B cell (primary cell): ENCODE measurements around the gene TP53TG3D. TPM values are rescaled to one million over a fixed set of nuclear protein-coding genes. Genes with fewer than 3 reads are reported as not detected.
"Not testable (repeated sequence)": the region's sequence is repeated elsewhere in the genome, so short reads cannot be mapped to it uniquely, and the experiment has no call there.

Experiments
- ATAC-seq: fragments of 200-7000 bp; cut with Tn5 transposase; one replicate; pipeline ENCODE4 v1.10.0; 2021; ENCODE audit warnings: low read depth, mild to moderate bottlenecking, moderate number of reproducible peaks, moderate library complexity
- CTCF ChIA-PET: fragments of 350-600 bp; sonication (Branson Sonifier 250); formaldehyde crosslinking; loops from one replicate; lab custom pipeline; 2021; ENCODE audit warnings: antibody characterized with exemption, inconsistent platforms; lab: Charles Lee
- POLR2A ChIA-PET: fragments of 350-600 bp; sonication (Branson Sonifier 250); formaldehyde crosslinking; loops from one replicate; lab custom pipeline; 2021; ENCODE audit warnings: antibody characterized with exemption; lab: Charles Lee
- DNase-seq: peaks from one replicate; pipeline ENCODE4 v3.0.0; 2013
- H2AFZ ChIP-seq: 2 replicates; pipeline ENCODE4 v1.6.1; 2012; ENCODE audit warnings: mild to moderate bottlenecking, low read depth, low read length; ENCODE audit not compliant: insufficient read depth, poor library complexity, severe bottlenecking
- H3K27ac ChIP-seq, 2 donors: 1 replicate in 1 of 2; 2 replicates in 1 of 2; pipeline ENCODE4 v1.5.1; 2012 to 2013; ENCODE audit warnings: low read length in 2 of 2, mild to moderate bottlenecking in 2 of 2, moderate library complexity in 1 of 2
- H3K27me3 ChIP-seq, 4 experiments: fragments of 200-600 bp in 1 of 4; sonication (generic) in 1 of 4; replicated peaks in 1 of 4; 1 replicate in 2 of 4; 2 replicates in 2 of 4; pipeline versions ENCODE4 v1.6.1 to v1.7.0; 2013 to 2016; ENCODE audit warnings: low read length in 3 of 4, mild to moderate bottlenecking in 2 of 4, mixed read lengths in 1 of 4, moderate library complexity in 1 of 4; ENCODE audit not compliant: insufficient read depth in 4 of 4, control insufficient read depth in 3 of 4; ENCODE audit errors: control extremely low read depth in 1 of 4
- H3K36me3 ChIP-seq, 2 experiments: replicated peaks in 1 of 2; 1 replicate in 1 of 2; 2 replicates in 1 of 2; pipeline versions ENCODE4 v1.6.1 to v1.7.1; 2013; ENCODE audit warnings: low read length in 1 of 2; ENCODE audit not compliant: insufficient read depth in 2 of 2, control insufficient read depth in 1 of 2; ENCODE audit errors: control extremely low read depth in 1 of 2, extremely low read depth in 1 of 2
- H3K4me1 ChIP-seq, 2 donors: fragments of 200-600 bp in 1 of 2; sonication (generic) in 1 of 2; 1 replicate in 1 of 2; 2 replicates in 1 of 2; pipeline versions ENCODE4 v1.5.1 to v1.6.1; 2013 to 2017; ENCODE audit warnings: low read length in 2 of 2; ENCODE audit not compliant: control insufficient read depth in 2 of 2, insufficient read depth in 2 of 2
- H3K4me2 ChIP-seq: replicated peaks from 2 replicates; pipeline ENCODE3; 2012; ENCODE audit warnings: mild to moderate bottlenecking, low read depth, low read length; ENCODE audit not compliant: poor library complexity, severe bottlenecking
- H3K4me3 ChIP-seq, 5 experiments: fragments of 200-600 bp in 1 of 5; sonication (generic) in 1 of 5; 1 replicate in 3 of 5; 2 replicates in 2 of 5; pipeline versions ENCODE4 v1.5.1 to v1.7.0; 2011 to 2016; ENCODE audit warnings: low read length in 4 of 5, mild to moderate bottlenecking in 4 of 5, low read depth in 2 of 5, control low read depth in 1 of 5, moderate library complexity in 1 of 5; ENCODE audit not compliant: insufficient read depth in 1 of 5; ENCODE audit errors: control extremely low read depth in 1 of 5, extremely low read depth in 1 of 5
- H3K79me2 ChIP-seq: fragments of 200-600 bp; sonication (generic); one replicate; pipeline ENCODE4 v1.6.0; 2016; ENCODE audit warnings: low read length; ENCODE audit not compliant: control insufficient read depth, insufficient read depth
- H3K9ac ChIP-seq: fragments of 200-600 bp; sonication (generic); 2 replicates; pipeline ENCODE4 v1.6.1; 2017; ENCODE audit warnings: mild to moderate bottlenecking, low read length, moderate library complexity
- H3K9me3 ChIP-seq, 3 donors: one replicate each; pipeline versions ENCODE4 v1.6.1 to v1.7.1; 2013; ENCODE audit warnings: low read length in 2 of 3; ENCODE audit not compliant: control insufficient read depth in 2 of 3, insufficient read depth in 1 of 3; ENCODE audit errors: control extremely low read depth in 1 of 3
- H4K20me1 ChIP-seq: 2 replicates; pipeline ENCODE4 v1.6.0; 2012; ENCODE audit warnings: mild to moderate bottlenecking, low read length; ENCODE audit not compliant: insufficient read depth, control insufficient read depth, poor library complexity, severe bottlenecking
- H3K27ac Mint-ChIP-seq: one replicate; pipeline ENCODE4 v1.8.0; 2021; ENCODE audit warnings: mixed read lengths
- H3K27me3 Mint-ChIP-seq: one replicate; pipeline ENCODE4 v1.8.0; 2021; ENCODE audit warnings: mixed read lengths
- H3K4me1 Mint-ChIP-seq: one replicate; pipeline ENCODE4 v1.8.0; 2021; ENCODE audit warnings: mixed read lengths
- H3K4me3 Mint-ChIP-seq: one replicate; pipeline ENCODE4 v1.8.0; 2021; ENCODE audit warnings: mixed read lengths
- H3K9me3 Mint-ChIP-seq: one replicate; pipeline ENCODE4 v1.8.0; 2022; ENCODE audit warnings: mixed read lengths; ENCODE audit not compliant: insufficient read depth
- WGBS: methylation state at CpG from one replicate; pipeline ENCODE4 v1.1.5; 2013; ENCODE audit warnings: missing lambda C conversion rate; ENCODE audit not compliant: insufficient coverage; 5-methylcytosine and 5-hydroxymethylcytosine counted together
- intact Hi-C: fragments of 100-400 bp; cut with micrococcal nuclease; formaldehyde crosslinking; loops from one replicate; pipeline ENCODE4 v1.10.0; 2022
- polyA plus RNA-seq: library from polyadenylated mRNA; depleted of rRNA; stranded (reverse); fragments of >200 nt; gene quantifications from 2 replicates; pipeline ENCODE4 v1.2.3, GENCODE V29; 2012
- total RNA-seq, 2 donors: library from RNA; stranded (reverse); fragments of 120-200 nt in 1 of 2; gene quantifications; 1 replicate in 1 of 2; 2 replicates in 1 of 2; pipeline versions ENCODE4 v1.2.3 to v1.2.4, GENCODE V29; 2013 to 2022

Gene TP53TG3D
- total and polyA plus RNA-seq, 2 donors (not counting 1 experiment from before 2014, with no cell fraction given) = 0.28 TPM; not detected in 1

GRCh38 chr16:32281910-32282309 lies 28.8 kb downstream of the TP53TG3D start:
- H3K27me3 Mint-ChIP-seq, H3K27ac ChIP-seq, H3K4me1 Mint-ChIP-seq, H4K20me1 ChIP-seq, H3K4me3 ChIP-seq, H3K79me2 ChIP-seq, CTCF ChIA-PET, H3K4me1 ChIP-seq, POLR2A ChIA-PET, DNase-seq, H3K9me3 Mint-ChIP-seq, H3K27me3 ChIP-seq, H3K27ac Mint-ChIP-seq, H3K9ac ChIP-seq, ATAC-seq, H2AFZ ChIP-seq, H3K4me2 ChIP-seq, H3K4me3 Mint-ChIP-seq, H3K9me3 ChIP-seq, intact Hi-C loops, H3K36me3 ChIP-seq: not testable (repeated sequence)
- no CpG with 5 or more reads among the region's 1 CpG for WGBS

GRCh38 chr16:32283024-32283423 lies 29.9 kb downstream of the TP53TG3D start:
- H3K79me2 ChIP-seq, H3K9me3 ChIP-seq, H3K4me1 Mint-ChIP-seq, H3K36me3 ChIP-seq, H3K27me3 ChIP-seq, H3K4me3 ChIP-seq, H3K27ac Mint-ChIP-seq, ATAC-seq, H3K9me3 Mint-ChIP-seq, intact Hi-C loops, H4K20me1 ChIP-seq, H3K27me3 Mint-ChIP-seq, H3K4me2 ChIP-seq, CTCF ChIA-PET, H2AFZ ChIP-seq, H3K4me3 Mint-ChIP-seq, H3K27ac ChIP-seq, H3K4me1 ChIP-seq, POLR2A ChIA-PET, H3K9ac ChIP-seq, DNase-seq: not testable (repeated sequence)

- H3K27me3 Mint-ChIP-seq, intact Hi-C loops, H3K27ac ChIP-seq, CTCF ChIA-PET, POLR2A ChIA-PET, H4K20me1 ChIP-seq, H3K27ac Mint-ChIP-seq, H3K9me3 ChIP-seq, H2AFZ ChIP-seq, H3K4me3 ChIP-seq, H3K79me2 ChIP-seq, H3K4me2 ChIP-seq, H3K4me3 Mint-ChIP-seq, H3K27me3 ChIP-seq, H3K4me1 ChIP-seq, H3K36me3 ChIP-seq, H3K4me1 Mint-ChIP-seq, ATAC-seq, H3K9ac ChIP-seq, DNase-seq, H3K9me3 Mint-ChIP-seq: not testable (repeated sequence)
- WGBS = 100% methylated on average over 3 of the region's 5 CpGs
Observed at GRCh38 chr16:32283917-32284495, 30.9 kb downstream of the TP53TG3D start.

- H4K20me1 ChIP-seq, CTCF ChIA-PET, H3K9ac ChIP-seq, H3K79me2 ChIP-seq, H3K36me3 ChIP-seq, H3K27ac Mint-ChIP-seq, H3K4me3 Mint-ChIP-seq, H3K27ac ChIP-seq, H3K9me3 Mint-ChIP-seq, H3K27me3 ChIP-seq, intact Hi-C loops, H3K9me3 ChIP-seq, ATAC-seq, H3K4me1 Mint-ChIP-seq, H3K4me3 ChIP-seq, POLR2A ChIA-PET, H3K4me2 ChIP-seq, H2AFZ ChIP-seq, H3K4me1 ChIP-seq, H3K27me3 Mint-ChIP-seq: not testable (repeated sequence)
- WGBS = 89% methylated on average over 2 of the region's 3 CpGs
- peak; percentile 0 for DNase-seq
Observed at GRCh38 chr16:32284800-32285796, 32.0 kb downstream of the TP53TG3D start.
